A673 (cell line): ENCODE data around the gene SRGAP1. TPM values are rescaled to one million over a fixed set of nuclear protein-coding genes. Genes with fewer than 3 reads are reported as not detected.
A peak's percentile ranks its signal among the peaks of the same experiment; 100 is the strongest.
"Not testable (repeated sequence)": the region's sequence is repeated elsewhere in the genome, so short reads cannot be mapped to it uniquely, and the experiment has no call there.

Experiments
- BruUV-seq: library from RNA; stranded (reverse); fragments of 400-500 nt; replicated peaks from 2 replicates; lab custom pipeline; 2021; lab: Mats Ljungman, UMichigan
- CTCF ChIA-PET: fragments of 300-600 bp; sonication (Branson Sonifier 250); formaldehyde crosslinking; loops from one replicate; lab custom pipeline; 2022; ENCODE audit warnings: antibody characterized with exemption; lab: Charles Lee
- POLR2A ChIA-PET: fragments of 300-600 bp; sonication (Branson Sonifier 250); formaldehyde crosslinking; loops from one replicate; lab custom pipeline; 2022; ENCODE audit warnings: antibody characterized with exemption; ENCODE audit not compliant: low non-redundant PET; lab: Charles Lee
- DNase-seq: peaks from one replicate; pipeline ENCODE4 v3.0.0-alpha.2; 2015; ENCODE audit warnings: low spot score
- H3K27ac ChIP-seq: fragments of 200-600 bp; sonication (generic); 2 replicates; pipeline ENCODE4 v1.5.1; 2016; ENCODE audit warnings: mixed run types, low read depth, mild to moderate bottlenecking, mixed read lengths, antibody characterized with exemption, low read length; ENCODE audit not compliant: poor library complexity, severe bottlenecking
- H3K27me3 ChIP-seq: fragments of 200-600 bp; sonication (generic); replicated peaks from 2 replicates; pipeline ENCODE4 v1.6.1; 2017; ENCODE audit warnings: mixed run types, low read depth, mild to moderate bottlenecking, mixed read lengths, antibody characterized with exemption, low read length; ENCODE audit not compliant: insufficient read depth, poor library complexity
- H3K36me3 ChIP-seq: fragments of 200-600 bp; sonication (generic); 2 replicates; pipeline ENCODE4 v1.6.1; 2016; ENCODE audit warnings: mixed run types, mild to moderate bottlenecking, mixed read lengths, antibody characterized with exemption, low read length; ENCODE audit not compliant: insufficient read depth, poor library complexity, severe bottlenecking
- H3K4me1 ChIP-seq: fragments of 200-600 bp; sonication (generic); 2 replicates; pipeline ENCODE4 v1.6.1; 2017; ENCODE audit warnings: mixed run types, mild to moderate bottlenecking, mixed read lengths, antibody characterized with exemption, low read length; ENCODE audit not compliant: insufficient read depth, poor library complexity, severe bottlenecking
- H3K4me3 ChIP-seq: fragments of 200-600 bp; sonication (generic); 2 replicates; pipeline ENCODE4 v1.5.1; 2016; ENCODE audit warnings: low read depth, mixed run types, mild to moderate bottlenecking, mixed read lengths, low read length; ENCODE audit not compliant: poor library complexity, severe bottlenecking
- H3K9me3 ChIP-seq: fragments of 200-600 bp; sonication (generic); 2 replicates; pipeline ENCODE4 v1.6.1; 2016; ENCODE audit warnings: mixed run types, low read depth, mild to moderate bottlenecking, mixed read lengths, antibody characterized with exemption, low read length; ENCODE audit not compliant: poor library complexity, severe bottlenecking
- EZH2 ChIP-seq: fragments of 200-600 bp; sonication (generic); IDR thresholded peaks from 2 replicates; pipeline ENCODE4 v1.6.1; 2017; ENCODE audit warnings: borderline replicate concordance, low read depth, mild to moderate bottlenecking, mixed read lengths, antibody characterized with exemption, low read length; ENCODE audit not compliant: poor library complexity, severe bottlenecking
- intact Hi-C: fragments of 100-400 bp; cut with micrococcal nuclease; formaldehyde crosslinking; loops from one replicate; pipeline ENCODE4 v1.10.0; 2022; ENCODE audit not compliant: unreplicated experiment
- total RNA-seq: library from RNA; stranded (reverse); gene quantifications from 2 replicates; pipeline ENCODE4 v1.2.3, GENCODE V29; 2021
- TF ChIP-seq, protein P1 (sequence below): fragments of 300-800, 200-600 bp; sonication (generic); conservative IDR thresholded peaks from 2 replicates; pipeline ENCODE4 v1.5.1; 2017; ENCODE audit warnings: low read depth, mild to moderate bottlenecking, antibody characterized with exemption, low read length, moderate library complexity, mixed read lengths

SRGAP1 gene
- total RNA-seq, 1 experiment from 2014 or later, result 9.7 TPM

DNA sequence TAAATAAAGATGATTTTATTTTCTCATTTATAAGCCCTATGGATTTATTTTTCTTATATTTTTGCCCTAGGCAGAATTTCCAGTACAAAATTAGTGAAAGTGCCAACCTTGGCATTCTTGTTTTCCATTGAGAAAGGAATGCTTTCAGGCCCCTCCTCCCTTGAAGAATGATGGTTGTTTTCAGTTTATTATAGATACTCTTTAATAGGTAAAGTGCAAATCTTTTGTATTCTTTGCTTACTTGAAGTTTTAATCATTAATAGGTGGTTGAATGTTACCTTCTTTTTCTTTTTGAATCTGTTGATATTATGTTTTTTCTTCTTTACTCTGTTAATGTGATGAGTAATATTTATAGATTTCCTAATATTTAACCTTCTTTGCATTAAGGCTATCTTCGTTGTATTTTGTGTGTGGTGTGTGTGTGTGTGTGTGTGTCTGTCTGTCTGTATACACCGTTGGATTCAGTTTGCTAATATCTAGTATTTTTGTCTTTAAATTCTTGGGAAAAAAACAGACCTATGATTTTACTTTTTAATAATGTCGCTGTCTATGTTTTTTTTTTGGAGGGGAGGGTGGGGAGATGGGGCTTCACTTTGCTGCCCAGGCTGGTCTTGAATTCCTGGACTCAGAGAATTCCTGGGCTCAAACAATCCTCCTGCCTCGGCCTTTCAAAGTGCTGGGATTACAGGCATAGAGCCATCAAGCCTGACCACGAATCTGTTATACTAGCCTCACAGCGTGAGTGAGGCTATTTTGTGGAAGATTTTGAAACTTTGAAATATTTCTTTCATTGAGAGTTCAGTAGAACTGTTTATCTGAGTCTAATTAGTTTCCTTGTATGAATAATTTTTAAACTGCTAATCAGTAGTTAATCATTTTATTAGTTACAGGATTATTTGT lies 13.5 kb downstream of the SRGAP1 start:
- Histone ChIP-seq H3K36me3 (no peaks in the 10 kb centered on the region), H3K4me1 (peaks cover 14% of the 10 kb centered on the region), H3K27ac (no peak overlapping the region), H3K9me3 (no peaks in the 10 kb centered on the region), H3K4me3 (no peak overlapping the region), H3K27me3 (no peaks in the 10 kb centered on the region)
- ChIA-PET POLR2A (no interaction called here), CTCF (no interaction called here)
- TF ChIP-seq, protein P1, sequence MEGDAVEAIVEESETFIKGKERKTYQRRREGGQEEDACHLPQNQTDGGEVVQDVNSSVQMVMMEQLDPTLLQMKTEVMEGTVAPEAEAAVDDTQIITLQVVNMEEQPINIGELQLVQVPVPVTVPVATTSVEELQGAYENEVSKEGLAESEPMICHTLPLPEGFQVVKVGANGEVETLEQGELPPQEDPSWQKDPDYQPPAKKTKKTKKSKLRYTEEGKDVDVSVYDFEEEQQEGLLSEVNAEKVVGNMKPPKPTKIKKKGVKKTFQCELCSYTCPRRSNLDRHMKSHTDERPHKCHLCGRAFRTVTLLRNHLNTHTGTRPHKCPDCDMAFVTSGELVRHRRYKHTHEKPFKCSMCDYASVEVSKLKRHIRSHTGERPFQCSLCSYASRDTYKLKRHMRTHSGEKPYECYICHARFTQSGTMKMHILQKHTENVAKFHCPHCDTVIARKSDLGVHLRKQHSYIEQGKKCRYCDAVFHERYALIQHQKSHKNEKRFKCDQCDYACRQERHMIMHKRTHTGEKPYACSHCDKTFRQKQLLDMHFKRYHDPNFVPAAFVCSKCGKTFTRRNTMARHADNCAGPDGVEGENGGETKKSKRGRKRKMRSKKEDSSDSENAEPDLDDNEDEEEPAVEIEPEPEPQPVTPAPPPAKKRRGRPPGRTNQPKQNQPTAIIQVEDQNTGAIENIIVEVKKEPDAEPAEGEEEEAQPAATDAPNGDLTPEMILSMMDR, result no peak
- no peak for TF ChIP-seq EZH2
- no TSS peak for BruUV-seq
- intact Hi-C loops, result no loop called here
- DNase-seq, result no peak

DNA sequence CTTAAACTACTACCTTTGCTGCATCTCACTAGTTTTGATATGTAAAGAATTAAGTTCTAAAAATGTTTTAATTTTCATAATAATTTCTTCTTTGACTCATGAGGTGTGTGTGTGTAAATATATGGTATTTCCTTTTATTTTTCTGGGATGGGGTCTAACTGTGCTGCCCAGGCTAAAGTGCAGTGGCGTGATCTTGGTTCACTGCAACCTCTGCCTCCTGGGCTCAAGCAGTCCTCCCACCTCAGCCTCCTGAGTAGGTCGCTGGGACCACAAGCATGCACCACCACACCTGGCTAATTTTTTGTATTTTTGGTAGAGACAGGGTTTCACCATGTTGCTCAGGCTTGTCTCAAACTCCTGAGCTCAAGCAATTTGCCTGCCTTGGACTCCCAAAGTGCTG lies 15.4 kb downstream of the SRGAP1 start:
- DNase-seq, H3K4me3 ChIP-seq, POLR2A ChIA-PET, H3K27me3 ChIP-seq, intact Hi-C loops, H3K27ac ChIP-seq, CTCF ChIA-PET, H3K9me3 ChIP-seq, BruUV-seq, H3K36me3 ChIP-seq: not testable (repeated sequence)
- peaks cover 20% of the 10 kb centered on the region for H3K4me1 ChIP-seq

DNA sequence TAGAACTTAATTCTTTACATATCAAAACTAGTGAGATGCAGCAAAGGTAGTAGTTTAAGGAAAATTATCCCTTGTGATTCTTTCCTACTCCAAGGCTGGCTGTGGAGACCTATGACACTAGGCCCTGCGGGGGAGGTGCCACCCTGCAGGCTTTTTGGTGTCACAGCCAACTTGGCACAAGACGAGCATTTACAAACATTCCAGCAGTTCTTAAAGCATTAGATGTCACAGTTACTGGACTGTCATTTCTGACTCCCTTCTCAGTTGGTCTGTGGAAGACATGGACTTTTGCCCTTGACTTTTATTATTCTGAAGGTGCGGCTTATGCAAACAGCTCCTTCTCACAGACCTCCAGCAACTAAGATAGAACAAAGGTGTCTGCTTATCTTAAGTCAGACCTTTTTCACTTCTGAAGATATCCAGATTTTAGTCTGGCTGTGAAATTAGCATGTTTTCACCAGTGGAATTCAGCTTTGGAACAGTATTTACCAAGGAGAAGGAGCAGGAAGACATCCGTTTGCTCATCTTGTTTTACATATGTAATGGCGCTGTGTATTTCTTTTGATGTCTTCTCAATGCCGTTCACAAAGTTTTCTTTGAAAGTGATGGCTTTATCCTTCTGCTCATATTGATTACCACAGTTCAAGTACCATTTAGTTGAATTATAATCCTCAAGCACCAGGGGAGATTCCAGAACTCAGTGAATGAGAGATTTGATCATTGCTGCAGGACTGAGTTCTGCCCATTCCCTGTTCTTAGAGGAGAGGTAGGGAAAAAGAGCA lies 17.9 kb downstream of the SRGAP1 start:
- intact Hi-C loops, result no loop called here
- Histone ChIP-seq H3K9me3 (no peaks in the 10 kb centered on the region), H3K36me3 (no peaks in the 10 kb centered on the region), H3K27ac (no peak overlapping the region), H3K4me3 (no peak overlapping the region), H3K4me1 (peaks cover 20% of the 10 kb centered on the region), H3K27me3 (no peaks in the 10 kb centered on the region)
- ChIA-PET POLR2A (no interaction called here), CTCF (no interaction called here)
- peak; percentile 66 for DNase-seq
- BruUV-seq, result no TSS peak
- no peak for TF ChIP-seq EZH2
- TF ChIP-seq, protein P1, result no peak
